IPS-15b (cell line): ENCODE results near the gene RDH13.
"Not testable (repeated sequence)": the region's sequence is repeated elsewhere in the genome, so short reads cannot be mapped to it uniquely, and the experiment has no call there.

Experiments used
- H3K27me3 ChIP-seq: one replicate; pipeline ENCODE4 v1.6.1; 2013; ENCODE audit warnings: low read length; ENCODE audit not compliant: control insufficient read depth, insufficient read depth
- H3K36me3 ChIP-seq: one replicate; pipeline ENCODE4 v1.6.1; 2013; ENCODE audit warnings: low read length; ENCODE audit not compliant: control insufficient read depth, insufficient read depth
- H3K4me1 ChIP-seq: one replicate; pipeline ENCODE4 v1.6.1; 2013; ENCODE audit warnings: mild to moderate bottlenecking, low read length; ENCODE audit not compliant: control insufficient read depth, insufficient read depth
- H3K4me3 ChIP-seq: one replicate; pipeline ENCODE4 v1.5.1; 2013; ENCODE audit warnings: low read depth, low read length
- H3K9ac ChIP-seq: one replicate; pipeline ENCODE4 v1.6.1; 2013; ENCODE audit warnings: low read depth, mild to moderate bottlenecking, low read length
- H3K9me3 ChIP-seq: one replicate; pipeline ENCODE4 v1.6.1; 2013; ENCODE audit warnings: mild to moderate bottlenecking, low read length; ENCODE audit not compliant: control insufficient read depth, insufficient read depth

RDH13 gene

DNA sequence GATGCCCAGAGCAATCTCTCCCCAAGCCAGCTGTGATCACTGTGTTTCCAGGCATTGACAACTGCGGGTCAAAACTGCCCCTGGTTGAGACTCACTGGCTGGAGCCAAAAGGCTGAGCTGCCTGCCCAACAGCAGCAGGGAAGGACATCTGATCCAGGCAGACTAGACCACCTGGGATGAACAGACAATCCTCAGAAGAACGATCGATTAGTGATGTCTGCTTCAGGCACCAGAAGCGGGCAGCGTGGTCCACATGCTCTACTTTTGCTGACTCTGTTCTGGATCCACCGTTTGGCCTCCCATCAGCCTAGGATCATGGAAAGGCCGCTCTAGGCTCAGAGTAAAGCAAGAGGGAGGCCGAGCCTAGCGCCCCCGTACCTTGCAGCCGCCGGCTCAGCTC lies 15.0 kb downstream of the RDH13 start:
- H3K9ac ChIP-seq = no peak overlapping the region
- no peaks in the 10 kb centered on the region for H3K27me3 ChIP-seq
- H3K4me3 ChIP-seq = no peak overlapping the region
- peaks cover 64% of the 10 kb centered on the region for H3K36me3 ChIP-seq
- H3K4me1 ChIP-seq = no peaks in the 10 kb centered on the region
- no peaks in the 10 kb centered on the region for H3K9me3 ChIP-seq

DNA sequence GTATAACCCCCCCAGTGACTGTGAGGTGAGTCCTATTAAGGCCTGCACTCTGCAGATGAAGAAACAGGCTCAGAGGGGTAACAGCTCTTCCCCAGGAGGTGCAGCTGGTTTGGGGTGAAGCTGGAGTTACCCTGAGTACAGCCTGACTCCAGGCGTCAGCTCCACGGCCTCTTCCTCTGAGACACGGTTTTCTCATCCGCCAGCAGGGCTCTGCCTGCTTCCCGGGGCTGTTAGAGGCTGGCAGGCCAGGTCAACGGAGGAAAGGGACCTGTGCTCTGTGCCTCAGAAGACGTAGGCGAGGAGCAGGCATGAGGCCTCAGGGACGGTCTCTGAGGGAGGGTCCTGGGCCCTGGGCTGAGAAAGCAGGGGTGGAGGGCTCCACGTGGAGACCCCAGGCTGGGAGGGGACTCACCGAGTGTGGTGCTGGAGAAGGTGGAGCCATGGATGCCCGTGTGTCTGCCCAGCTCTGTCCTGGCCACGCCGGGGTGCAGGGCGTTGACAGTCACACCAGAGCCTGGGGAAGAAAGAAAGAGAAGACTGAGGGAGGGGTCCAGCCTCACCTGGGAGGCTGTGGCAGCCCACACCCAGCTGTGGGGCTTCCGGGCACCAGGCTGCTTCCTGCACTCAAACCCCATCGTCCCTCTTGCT lies 15.8 kb downstream of the RDH13 start:
- Histone ChIP-seq H3K27me3 (no peaks in the 10 kb centered on the region), H3K4me1 (no peaks in the 10 kb centered on the region), H3K36me3 (peaks cover 64% of the 10 kb centered on the region), H3K9ac (no peak overlapping the region), H3K9me3 (no peaks in the 10 kb centered on the region), H3K4me3 (no peak overlapping the region)

DNA sequence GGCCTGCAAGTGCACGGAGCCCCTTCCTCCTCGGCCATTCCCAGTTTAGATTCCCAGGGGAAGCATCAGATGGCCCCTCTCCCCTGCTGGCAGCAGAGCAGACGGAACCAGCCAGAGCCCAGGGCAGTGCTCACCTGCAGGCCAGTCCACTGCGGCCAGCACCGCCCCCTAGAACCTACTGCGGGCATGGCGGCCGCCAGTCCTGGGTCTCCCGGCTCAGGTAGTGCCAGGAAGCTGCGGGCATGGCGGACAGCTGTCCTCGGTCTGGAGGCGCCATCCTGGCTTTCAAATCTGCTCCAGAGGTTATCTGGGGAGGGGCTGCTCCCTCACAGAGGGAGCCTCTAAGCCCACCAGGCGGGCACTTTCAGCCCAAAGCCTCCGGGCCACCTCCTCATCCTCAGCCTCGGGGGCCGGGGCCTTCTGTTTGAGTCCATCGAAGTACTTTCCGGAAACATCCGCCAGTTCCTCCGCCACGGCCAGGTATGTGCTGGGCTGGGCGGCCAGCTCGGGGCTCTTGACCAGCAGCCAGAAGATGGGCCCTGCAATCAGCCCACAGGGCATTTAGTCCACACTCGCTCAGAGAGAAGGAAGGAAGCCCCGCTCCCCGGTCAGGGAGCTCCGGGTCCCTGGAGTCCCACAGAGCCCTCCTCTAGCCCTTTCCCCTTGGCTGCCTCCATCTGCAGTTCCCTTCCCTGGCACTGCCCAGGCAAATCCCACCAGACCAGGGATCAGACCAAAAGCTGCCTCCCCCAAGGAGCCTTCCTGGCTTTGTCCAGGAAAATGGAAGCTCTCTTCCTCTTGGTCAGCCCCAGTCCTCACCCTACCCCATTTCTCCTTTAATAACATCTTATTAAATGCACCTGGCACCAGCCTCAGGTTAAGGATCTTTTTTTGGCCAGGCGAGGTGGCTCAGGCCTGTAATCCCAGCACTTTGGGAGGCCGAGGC lies 17.9 kb downstream of the RDH13 start:
- Histone ChIP-seq H3K27me3 (no peaks in the 10 kb centered on the region), H3K36me3 (peaks cover 56% of the 10 kb centered on the region), H3K9me3 (no peaks in the 10 kb centered on the region), H3K4me3 (no peak overlapping the region), H3K4me1 (no peaks in the 10 kb centered on the region), H3K9ac (no peak overlapping the region)

- Histone ChIP-seq H3K4me1 (no peaks in the 10 kb centered on the region), H3K9ac (no peak overlapping the region), H3K36me3 (peaks cover 53% of the 10 kb centered on the region), H3K9me3 (no peaks in the 10 kb centered on the region), H3K27me3 (no peaks in the 10 kb centered on the region), H3K4me3 (no peak overlapping the region)
Observed at GRCh38 chr19:55044286-55044685, 18.7 kb downstream of the RDH13 start.

DNA sequence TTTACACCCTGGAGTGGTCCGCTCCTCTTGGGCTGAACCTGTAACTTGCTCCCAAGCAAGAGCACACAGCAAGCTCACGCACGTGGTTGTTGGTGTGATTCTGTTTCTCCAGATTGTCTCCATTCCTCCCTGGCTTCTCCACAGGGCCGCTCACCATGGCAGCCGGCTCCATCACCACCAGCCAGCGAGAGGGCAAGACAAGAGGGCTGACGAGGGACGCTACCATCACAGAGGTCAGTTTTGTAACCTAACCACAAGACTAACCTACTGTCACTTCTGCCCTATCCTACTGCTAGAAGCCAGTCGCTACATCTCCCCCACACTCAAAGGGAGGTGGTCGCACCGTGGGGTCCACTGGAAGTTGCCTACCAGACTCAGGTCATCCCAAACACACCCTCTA lies 20.3 kb downstream of the RDH13 start:
- Histone ChIP-seq H3K27me3 (no peaks in the 10 kb centered on the region), H3K36me3 (peaks cover 37% of the 10 kb centered on the region), H3K4me1 (no peaks in the 10 kb centered on the region), H3K9ac (no peak overlapping the region), H3K4me3 (no peak overlapping the region), H3K9me3 (no peaks in the 10 kb centered on the region)

GRCh38 chr19:55042344-55042678 lies 20.6 kb downstream of the RDH13 start:
- Histone ChIP-seq H3K9ac (no peak overlapping the region), H3K9me3 (no peaks in the 10 kb centered on the region), H3K4me1 (no peaks in the 10 kb centered on the region), H3K4me3 (no peak overlapping the region), H3K27me3 (no peaks in the 10 kb centered on the region), H3K36me3 (peaks cover 34% of the 10 kb centered on the region)

GRCh38 chr19:55041627-55042343 lies 21.2 kb downstream of the RDH13 start:
- no peak overlapping the region for H3K9ac ChIP-seq
- no peak overlapping the region for H3K4me3 ChIP-seq
- no peaks in the 10 kb centered on the region for H3K27me3 ChIP-seq
- peaks cover 28% of the 10 kb centered on the region for H3K36me3 ChIP-seq
- H3K9me3 ChIP-seq = no peaks in the 10 kb centered on the region
- no peaks in the 10 kb centered on the region for H3K4me1 ChIP-seq

GRCh38 chr19:55041244-55041626 lies 21.7 kb downstream of the RDH13 start:
- no peak overlapping the region for H3K9ac ChIP-seq
- peaks cover 24% of the 10 kb centered on the region for H3K36me3 ChIP-seq
- no peaks in the 10 kb centered on the region for H3K27me3 ChIP-seq
- no peak overlapping the region for H3K4me3 ChIP-seq
- no peaks in the 10 kb centered on the region for H3K4me1 ChIP-seq
- no peaks in the 10 kb centered on the region for H3K9me3 ChIP-seq

GRCh38 chr19:55040654-55041053 lies 22.3 kb downstream of the RDH13 start:
- H3K27me3 ChIP-seq, H3K4me3 ChIP-seq, H3K4me1 ChIP-seq, H3K9me3 ChIP-seq, H3K9ac ChIP-seq: not testable (repeated sequence)
- peaks cover 24% of the 10 kb centered on the region for H3K36me3 ChIP-seq

GRCh38 chr19:55037603-55038002 lies 25.3 kb downstream of the RDH13 start:
- not testable (repeated sequence) for H3K36me3 ChIP-seq, H3K27me3 ChIP-seq, H3K9ac ChIP-seq, H3K4me1 ChIP-seq, H3K4me3 ChIP-seq, H3K9me3 ChIP-seq

DNA sequence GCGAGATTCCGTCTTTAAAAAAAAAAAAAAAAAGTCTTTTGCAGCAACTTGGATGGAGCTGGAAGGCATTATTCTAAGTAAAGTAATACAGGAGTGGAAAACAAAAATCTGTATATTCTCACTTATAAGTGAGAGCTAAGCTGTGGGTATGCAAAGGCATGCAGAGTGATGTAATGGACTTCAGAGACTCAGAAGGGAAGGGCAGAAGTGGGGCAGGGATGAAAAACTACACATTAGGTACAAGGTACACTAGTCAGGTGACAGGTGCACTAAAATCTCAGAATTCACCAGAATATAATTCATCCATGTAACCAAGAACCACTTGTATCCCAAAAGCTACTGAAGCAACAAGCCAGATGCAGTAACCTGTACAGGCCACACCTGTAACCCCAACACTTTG lies 26.9 kb downstream of the RDH13 start:
- H3K36me3 ChIP-seq = peaks cover 7% of the 10 kb centered on the region
- H3K27me3 ChIP-seq = no peaks in the 10 kb centered on the region
- no peaks in the 10 kb centered on the region for H3K9me3 ChIP-seq
- no peak overlapping the region for H3K9ac ChIP-seq
- H3K4me1 ChIP-seq = no peaks in the 10 kb centered on the region
- no peak overlapping the region for H3K4me3 ChIP-seq

DNA sequence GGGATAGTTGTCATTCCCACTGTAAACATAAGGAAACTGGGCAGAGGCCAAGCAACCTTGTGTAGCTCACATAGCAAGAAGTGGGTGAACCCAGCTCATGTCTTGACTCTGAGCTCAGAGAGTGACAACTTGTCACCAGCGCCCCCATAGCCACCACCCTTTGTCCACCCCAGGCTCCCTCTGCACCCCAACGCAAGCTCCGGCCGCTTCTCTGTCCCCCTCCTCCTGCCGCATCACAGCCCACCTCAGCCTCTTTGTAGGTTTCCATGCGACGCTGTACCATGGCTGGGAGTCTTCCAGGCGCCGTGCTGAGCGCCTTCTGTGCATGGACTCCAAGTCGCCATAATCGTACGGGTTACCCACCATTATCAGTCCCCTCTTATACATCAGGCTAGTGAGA lies 28.2 kb downstream of the RDH13 start:
- Histone ChIP-seq H3K4me3 (no peak overlapping the region), H3K4me1 (no peaks in the 10 kb centered on the region), H3K9me3 (no peaks in the 10 kb centered on the region), H3K27me3 (no peaks in the 10 kb centered on the region), H3K9ac (no peak overlapping the region), H3K36me3 (peaks cover 6% of the 10 kb centered on the region)
